GM18511 (cell line): ENCODE measurements around the gene TMPRSS11B.
"Not testable (repeated sequence)": the region's sequence is repeated elsewhere in the genome, so short reads cannot be mapped to it uniquely, and the experiment has no call there.

ENCODE experiments used
- ATAC-seq: cut with Tn5 transposase; IDR thresholded peaks from one replicate; pipeline ENCODE4 v1.9.1; 2021; ENCODE audit warnings: mild to moderate bottlenecking, moderate library complexity; ENCODE audit not compliant: unreplicated experiment

The TMPRSS11B gene

DNA sequence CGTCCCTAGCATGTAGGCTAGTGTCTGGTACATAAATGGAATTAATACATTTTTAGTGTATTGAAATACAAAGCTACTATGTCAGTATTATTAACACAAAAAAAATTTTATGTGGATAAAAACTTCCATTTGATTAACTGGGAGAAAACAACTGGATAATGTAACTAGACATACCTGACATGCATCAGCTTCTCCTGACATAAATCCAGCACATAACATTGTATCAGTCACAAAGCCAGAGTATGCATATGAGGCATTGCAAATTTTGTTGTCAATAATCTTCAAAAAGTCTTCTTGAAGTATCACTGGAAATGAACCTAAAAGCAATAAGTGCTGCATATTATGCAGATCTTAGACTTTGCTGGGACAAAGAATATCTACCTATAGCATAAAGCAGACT is 16.9 kb downstream of the TMPRSS11B start:
- no peak for ATAC-seq

GRCh38 chr4:68218044-68218443 is 27.4 kb downstream of the TMPRSS11B start:
- no peak for ATAC-seq

GRCh38 chr4:68216501-68216900 is 29.0 kb downstream of the TMPRSS11B start:
- no peak for ATAC-seq

GRCh38 chr4:68209003-68209402 is 36.5 kb downstream of the TMPRSS11B start:
- no peak for ATAC-seq

DNA sequence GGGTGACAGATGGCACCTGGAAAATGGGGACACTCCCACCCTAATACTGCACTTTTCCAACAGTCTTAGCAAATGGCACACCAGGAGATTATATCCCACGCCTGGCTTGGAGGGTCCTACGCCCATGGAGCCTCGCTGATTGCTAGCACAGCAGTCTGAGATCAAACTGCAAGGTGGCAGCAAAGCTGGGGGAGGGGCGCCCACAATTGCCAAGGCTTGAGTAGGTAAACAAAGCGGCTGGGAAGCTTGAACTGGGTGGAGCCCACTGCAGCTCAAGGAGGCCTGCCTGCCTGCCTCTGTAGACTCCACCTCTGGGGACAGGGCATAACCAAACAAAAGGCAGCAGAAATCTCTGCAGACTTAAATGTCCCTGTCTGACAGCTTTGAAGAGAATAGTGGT is 51.2 kb downstream of the TMPRSS11B start:
- not testable (repeated sequence) for ATAC-seq

GRCh38 chr4:68193194-68193593 is 52.3 kb downstream of the TMPRSS11B start:
- ATAC-seq: no peak

GRCh38 chr4:68187145-68187544 is 58.3 kb downstream of the TMPRSS11B start:
- no peak for ATAC-seq

DNA sequence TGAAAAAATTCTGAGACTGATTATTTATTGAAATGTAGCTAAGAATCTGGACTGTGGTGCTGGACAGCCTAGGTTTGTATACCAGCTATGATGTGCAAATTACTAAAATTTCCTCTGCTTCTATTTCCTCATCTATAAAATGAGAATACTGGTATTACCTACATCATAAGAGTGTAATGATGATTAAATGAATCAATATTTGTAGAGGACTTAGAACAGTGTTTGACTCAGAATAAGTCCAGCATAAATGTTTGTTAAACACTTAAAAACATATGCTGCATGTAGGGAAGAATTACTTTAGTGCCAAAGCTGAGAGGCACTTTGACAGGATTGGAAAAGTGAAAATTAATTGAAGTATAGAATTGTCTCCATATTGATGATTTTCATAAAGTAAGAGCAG is 60.6 kb downstream of the TMPRSS11B start:
- ATAC-seq: no peak

- no peak for ATAC-seq
Observed at GRCh38 chr4:68183417-68183816, 62.1 kb downstream of the TMPRSS11B start.

DNA sequence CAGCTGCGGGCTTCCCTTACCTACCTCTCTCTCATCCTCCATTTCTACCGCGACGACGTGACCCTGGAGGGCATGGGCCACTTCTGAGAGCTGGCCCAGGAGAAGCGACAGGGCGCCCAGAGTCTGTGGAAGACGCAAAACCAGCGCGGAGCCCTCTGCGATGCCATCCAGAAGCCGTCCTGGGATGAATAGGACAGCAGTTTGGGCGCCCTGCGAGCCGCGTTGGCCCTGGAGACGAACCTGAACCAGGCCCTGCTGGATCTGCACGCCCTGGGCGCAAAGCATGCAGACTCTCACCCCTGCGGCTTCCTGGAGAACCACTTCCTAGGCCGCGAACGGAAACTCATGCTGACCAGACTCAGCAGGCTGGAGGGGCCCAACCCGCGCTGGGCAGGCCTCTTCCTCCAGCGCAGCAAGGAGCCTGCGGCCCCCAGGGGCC is 63.1 kb downstream of the TMPRSS11B start:
- no peak for ATAC-seq

GRCh38 chr4:68180849-68181526 is 64.5 kb downstream of the TMPRSS11B start:
- no peak for ATAC-seq

- ATAC-seq: no peak
Observed at GRCh38 chr4:68176904-68177303, 68.6 kb downstream of the TMPRSS11B start.
